Dendritic cell treated with granulocyte-macrophage colony-stimulating factor and Interleukin-4, amounts not matched to agents 40 ng/mL and 50 ng/mL, for 4 days (primary cell): Measurements from ENCODE around the gene TJP3.

ENCODE experiments used
- H3K27ac Mint-ChIP-seq: one replicate; pipeline ENCODE4 v1.8.0; 2022; ENCODE audit warnings: mild to moderate bottlenecking, mixed read lengths
- H3K27me3 Mint-ChIP-seq: one replicate; pipeline ENCODE4 v1.8.0; 2022; ENCODE audit warnings: mild to moderate bottlenecking, mixed read lengths
- H3K36me3 Mint-ChIP-seq: one replicate; pipeline ENCODE4 v1.8.0; 2022; ENCODE audit warnings: low read depth, mixed read lengths
- H3K4me1 Mint-ChIP-seq: one replicate; pipeline ENCODE4 v1.8.0; 2022; ENCODE audit warnings: low read depth, mixed read lengths
- H3K4me3 Mint-ChIP-seq: one replicate; pipeline ENCODE4 v1.8.0; 2022; ENCODE audit warnings: mild to moderate bottlenecking, moderate library complexity, mixed read lengths
- H3K9me3 Mint-ChIP-seq: one replicate; pipeline ENCODE4 v1.8.0; 2022; ENCODE audit warnings: mixed read lengths
- intact Hi-C: fragments of 100-400 bp; cut with micrococcal nuclease; formaldehyde crosslinking; loops from one replicate; pipeline ENCODE4 v1.15.0; 2022

The TJP3 gene

GRCh38 chr19:3692141-3693024, 15.8 kb upstream of the TJP3 start:
- intact Hi-C loops, result no loop called here
- Mint-ChIP-seq H3K9me3 (no peaks in the 10 kb centered on the region), H3K4me1 (peaks cover 91% of the 10 kb centered on the region), H3K4me3 (no peak overlapping the region), H3K27ac (peak overlapping the region; percentile 82), H3K27me3 (peaks cover 7% of the 10 kb centered on the region), H3K36me3 (peaks cover 87% of the 10 kb centered on the region)

- Mint-ChIP-seq H3K27ac (peak overlapping the region; percentile 82), H3K36me3 (peaks cover 93% of the 10 kb centered on the region), H3K9me3 (no peaks in the 10 kb centered on the region), H3K4me3 (no peak overlapping the region), H3K4me1 (peaks cover 93% of the 10 kb centered on the region), H3K27me3 (peaks cover 6% of the 10 kb centered on the region)
- intact Hi-C loops, result no loop called here
Measured at GRCh38 chr19:3693025-3693925, 14.9 kb upstream of the TJP3 start.

GRCh38 chr19:3694361-3695123, 13.6 kb upstream of the TJP3 start:
- Mint-ChIP-seq H3K4me3 (no peak overlapping the region), H3K27me3 (peaks cover 2% of the 10 kb centered on the region), H3K4me1 (peaks cover 94% of the 10 kb centered on the region), H3K9me3 (no peaks in the 10 kb centered on the region), H3K27ac (peak overlapping the region; percentile 60), H3K36me3 (peaks cover 97% of the 10 kb centered on the region)
- intact Hi-C loops, result no loop called here

GRCh38 chr19:3695124-3695733, 13.0 kb upstream of the TJP3 start:
- no peaks in the 10 kb centered on the region for H3K9me3 Mint-ChIP-seq
- intact Hi-C loops, result no loop called here

GRCh38 chr19:3695986-3696659, 12.1 kb upstream of the TJP3 start:
- Mint-ChIP-seq H3K27ac (peak overlapping the region; percentile 95), H3K4me1 (peaks cover 78% of the 10 kb centered on the region), H3K36me3 (peaks cover 84% of the 10 kb centered on the region), H3K27me3 (no peaks in the 10 kb centered on the region), H3K4me3 (no peak overlapping the region), H3K9me3 (no peaks in the 10 kb centered on the region)
- intact Hi-C loops, result no loop called here

More at GRCh38 chr19:3695124-3695733, 13.0 kb upstream of the TJP3 start:
- Mint-ChIP-seq H3K4me3 (no peak overlapping the region), H3K4me1 (peaks cover 87% of the 10 kb centered on the region), H3K27ac (no peak overlapping the region), H3K27me3 (no peaks in the 10 kb centered on the region), H3K36me3 (peaks cover 93% of the 10 kb centered on the region)

GRCh38 chr19:3696660-3696995, 11.6 kb upstream of the TJP3 start:
- Mint-ChIP-seq H3K27me3 (no peaks in the 10 kb centered on the region), H3K4me3 (no peak overlapping the region), H3K36me3 (peaks cover 79% of the 10 kb centered on the region), H3K27ac (peak overlapping the region; percentile 95), H3K9me3 (no peaks in the 10 kb centered on the region), H3K4me1 (peaks cover 73% of the 10 kb centered on the region)
- intact Hi-C loops, result no loop called here

- H3K9me3 Mint-ChIP-seq, result no peaks in the 10 kb centered on the region
- H3K27ac Mint-ChIP-seq, result peak overlapping the region; percentile 95
- H3K4me3 Mint-ChIP-seq, result no peak overlapping the region
- peaks cover 68% of the 10 kb centered on the region for H3K4me1 Mint-ChIP-seq
- H3K27me3 Mint-ChIP-seq, result no peaks in the 10 kb centered on the region
- H3K36me3 Mint-ChIP-seq, result peaks cover 74% of the 10 kb centered on the region
- intact Hi-C loops, result no loop called here
Measured at GRCh38 chr19:3697094-3697493, 11.1 kb upstream of the TJP3 start.

- peak overlapping the region; percentile 62 for H3K4me3 Mint-ChIP-seq
- no peaks in the 10 kb centered on the region for H3K9me3 Mint-ChIP-seq
- peaks cover 67% of the 10 kb centered on the region for H3K36me3 Mint-ChIP-seq
- intact Hi-C loops, result no loop called here
- H3K27ac Mint-ChIP-seq, result peak overlapping the region; percentile 95
- peaks cover 61% of the 10 kb centered on the region for H3K4me1 Mint-ChIP-seq
- H3K27me3 Mint-ChIP-seq, result no peaks in the 10 kb centered on the region
Measured at GRCh38 chr19:3697671-3698385, 10.4 kb upstream of the TJP3 start.

GRCh38 chr19:3698386-3698950, 9.7 kb upstream of the TJP3 start:
- intact Hi-C loops, result no loop called here
- Mint-ChIP-seq H3K4me1 (peaks cover 54% of the 10 kb centered on the region), H3K36me3 (peaks cover 61% of the 10 kb centered on the region)

GRCh38 chr19:3698974-3699740, 9.0 kb upstream of the TJP3 start:
- peaks cover 56% of the 10 kb centered on the region for H3K36me3 Mint-ChIP-seq
- intact Hi-C loops, result no loop called here
- peaks cover 3% of the 10 kb centered on the region for H3K27me3 Mint-ChIP-seq
- H3K9me3 Mint-ChIP-seq, result no peaks in the 10 kb centered on the region
- H3K27ac Mint-ChIP-seq, result peak overlapping the region; percentile 95
- H3K4me1 Mint-ChIP-seq, result peaks cover 53% of the 10 kb centered on the region
- peak overlapping the region; percentile 93 for H3K4me3 Mint-ChIP-seq

More at GRCh38 chr19:3698386-3698950, 9.7 kb upstream of the TJP3 start:
- H3K27ac Mint-ChIP-seq, result peak overlapping the region; percentile 95
- H3K4me3 Mint-ChIP-seq, result peak overlapping the region; percentile 62
- H3K9me3 Mint-ChIP-seq, result no peaks in the 10 kb centered on the region
- H3K27me3 Mint-ChIP-seq, result no peaks in the 10 kb centered on the region

GRCh38 chr19:3699741-3700241, 8.4 kb upstream of the TJP3 start:
- Mint-ChIP-seq H3K36me3 (peaks cover 50% of the 10 kb centered on the region), H3K27me3 (peaks cover 4% of the 10 kb centered on the region), H3K9me3 (no peaks in the 10 kb centered on the region), H3K4me3 (peak overlapping the region; percentile 93), H3K4me1 (peaks cover 46% of the 10 kb centered on the region), H3K27ac (peak overlapping the region; percentile 95)
- intact Hi-C loops, result no loop called here
